Measurements from ENCODE around the gene FAM222A.
A peak's percentile ranks its signal among the peaks of the same experiment; 100 is the strongest.

The FAM222A gene

GRCh38 chr12:109738878-109739665 lies 25.4 kb downstream of the FAM222A start:
- DNase-seq: no peak

GRCh38 chr12:109739747-109740693 lies 26.4 kb downstream of the FAM222A start:
- DNase-seq: no peak

- DNase-seq: no peak
Measured at GRCh38 chr12:109740694-109741245, 27.1 kb downstream of the FAM222A start.

- no peak for DNase-seq
Measured at GRCh38 chr12:109741286-109741969, 27.8 kb downstream of the FAM222A start.

- no peak for DNase-seq
Measured at GRCh38 chr12:109741970-109742703, 28.5 kb downstream of the FAM222A start.

- no peak for DNase-seq
Measured at GRCh38 chr12:109743076-109743910, 29.7 kb downstream of the FAM222A start.

GRCh38 chr12:109744026-109744425 lies 30.4 kb downstream of the FAM222A start:
- no peak for DNase-seq

GRCh38 chr12:109744986-109745942 lies 31.6 kb downstream of the FAM222A start:
- DNase-seq: peak; percentile 54

- DNase-seq: no peak
Measured at GRCh38 chr12:109752117-109753053, 38.8 kb downstream of the FAM222A start.

GRCh38 chr12:109753054-109753401 lies 39.4 kb downstream of the FAM222A start:
- no peak for DNase-seq

- DNase-seq: no peak
Measured at GRCh38 chr12:109753959-109754358, 40.3 kb downstream of the FAM222A start.

GRCh38 chr12:109756457-109756856 lies 42.8 kb downstream of the FAM222A start:
- DNase-seq: no peak

- DNase-seq: no peak
Measured at GRCh38 chr12:109757671-109758265, 44.1 kb downstream of the FAM222A start.

GRCh38 chr12:109758426-109759420 lies 45.1 kb downstream of the FAM222A start:
- DNase-seq: no peak

GRCh38 chr12:109759595-109759994 lies 46.0 kb downstream of the FAM222A start:
- no peak for DNase-seq

- DNase-seq: peak; percentile 49
Measured at GRCh38 chr12:109760031-109760929, 46.7 kb downstream of the FAM222A start.

Measured in DMS53 (cell line).